Heart left ventricle (tissue), 16 donors: ENCODE measurements around the gene SMKR1. TPM values are rescaled to one million over a fixed set of nuclear protein-coding genes. Genes with fewer than 3 reads are reported as not detected.
A peak's percentile ranks its signal among the peaks of the same experiment; 100 is the strongest.

Source experiments
- ATAC-seq, 4 donors: fragments of 200-7000 bp; cut with Tn5 transposase; one replicate each; pipeline ENCODE4 v1.9.1; 2020 to 2022; ENCODE audit warnings: moderate library complexity in 4 of 4, mild to moderate bottlenecking in 3 of 4, moderate number of reproducible peaks in 1 of 4
- DNase-seq, 5 donors: peaks; one replicate each; pipeline ENCODE4 v3.0.0-alpha.2; 2020
- H3K27ac ChIP-seq, 12 donors: fragments of 200-600 bp; sonication (generic) in 4 of 12; one replicate each; pipeline versions ENCODE4 v1.5.0 to v1.8.0; 2016 to 2022; ENCODE audit warnings: mild to moderate bottlenecking in 2 of 12
- H3K27me3 ChIP-seq, 9 donors: fragments of 200-600 bp; sonication (generic) in 2 of 9; one replicate each; pipeline versions ENCODE4 v1.5.1 to v1.8.0; 2016 to 2022; ENCODE audit warnings: mild to moderate bottlenecking in 3 of 9
- H3K36me3 ChIP-seq, 9 donors: fragments of 200-600 bp; sonication (generic) in 2 of 9; one replicate each; pipeline versions ENCODE4 v1.5.0 to v1.8.0; 2018 to 2022; ENCODE audit warnings: mild to moderate bottlenecking in 2 of 9
- H3K4me1 ChIP-seq, 12 donors: fragments of 200-600 bp; sonication (generic) in 4 of 12; one replicate each; pipeline versions ENCODE4 v1.5.0 to v1.8.0; 2016 to 2022; ENCODE audit warnings: mild to moderate bottlenecking in 3 of 12
- H3K4me3 ChIP-seq, 12 donors: fragments of 200-600 bp; sonication (generic) in 4 of 12; one replicate each; pipeline versions ENCODE4 v1.5.0 to v1.8.0; 2017 to 2022; ENCODE audit warnings: mild to moderate bottlenecking in 9 of 12, moderate library complexity in 4 of 12
- H3K9me3 ChIP-seq, 12 donors: fragments of 200-600 bp; sonication (generic) in 4 of 12; one replicate each; pipeline versions ENCODE4 v1.5.0 to v1.8.0; 2016 to 2022; ENCODE audit warnings: mild to moderate bottlenecking in 1 of 12
- CTCF ChIP-seq, 12 donors: fragments of 200-600 bp; sonication (generic) in 4 of 12; IDR thresholded peaks; one replicate each; pipeline versions ENCODE4 v1.5.0 to v1.8.0; 2018 to 2022; ENCODE audit warnings: antibody characterized with exemption in 12 of 12, mild to moderate bottlenecking in 5 of 12
- POLR2A ChIP-seq, 2 donors: fragments of 450-650 bp; IDR thresholded peaks; one replicate each; pipeline ENCODE4 v1.6.1; 2017; ENCODE audit warnings: antibody characterized with exemption in 2 of 2, mild to moderate bottlenecking in 2 of 2, moderate library complexity in 2 of 2
- WGBS, 4 donors: extraction: QIAGEN DNeasy Blood & Tissue Kit in 2 of 4; methylation state at CpG; one replicate each; pipeline versions ENCODE4 v1.1.5 to v1.1.7; 2013 to 2018; 5-methylcytosine and 5-hydroxymethylcytosine counted together
- intact Hi-C, 10 donors: fragments of 100-400 bp; cut with DNase I; formaldehyde crosslinking; loops; one replicate each; pipeline versions ENCODE4 v1.11.1 to v1.14.2; 2022
- long read RNA-seq, 3 donors: library from polyadenylated mRNA; unstranded; transcript quantifications; one replicate each; pipeline ENCODE4 v2.0.0, GENCODE V29; 2020 to 2021
- polyA plus RNA-seq, 2 donors: library from polyadenylated mRNA; stranded (reverse); fragments of 200-250 nt; gene quantifications; one replicate each; pipeline ENCODE4 v1.2.3, GENCODE V29; 2013
- total RNA-seq, 9 donors: library from RNA; depleted of rRNA in 2 of 9; stranded (reverse); fragments of >200 nt in 2 of 9; fragmentation: NEBNext Ultra II Directional in 3 of 9; extraction: Animal tissue kit (Norgen Biotek cat#: 25700) in 3 of 9; gene quantifications; one replicate each; pipeline versions ENCODE4 v1.1.0 to v1.2.4, GENCODE V29; 2016 to 2023
- donor health status: ischemic (EF 13 %, LVEDD 7.1; RV severe dilation, severe dysfunction).
- donor health status: healthy with polysubstance abuse.
- donor health status: DM: no; HTN: yes; CAD: no.
- donor health status: DM: no; HTN: no; CAD: no.
- donor health status: ischemic (EF 25% LVEDD 6.9; RV normal size, moderate dysfunction).
- donor health status: ischemic (EF 25% LVEDD 5.7; RV mildly dilated, moderate dysfunction).
- donor health status: healthy.
- donor health status: DM: yes; HTN: yes; CAD: no.
- donor health status: ischemic (EF 35%, LVEDD 5.7; RV mildly dilated, moderate dysfunction).
- donor health status: nonischemic (EF 11% LVEDD 7.7; RV severe dilation, severe dysfunction).
- donor health status: DM: yes; HTN: yes; CAD: no.
- donor health status: PGD.
- donor health status: ischemic (EF 29% LVEDD 5.4; RV normal size, mild dysfunction).
- donor health status: nonischemic (EF 23%, LVEDD 6.1; RV moderate dilation, normal function).

SMKR1 gene
- under 1 TPM in 1 of 9 donors, not detected in 8; 0.25 TPM for total RNA-seq
- under 1 TPM in 1 of 2 donors, not detected in 1; 0.29 TPM for polyA plus RNA-seq
- long read RNA-seq, donor 1 = 0 reads
- long read RNA-seq, donor 2 = 0 reads
- long read RNA-seq, donor 3 = 0 reads

GRCh38 chr7:129501760-129502707 lies at the start of gene SMKR1:
TSS of gene SMKR1 (plus strand) at chr7:129502531. CDS start at chr7:129502825, 294 bp downstream.
- Histone ChIP-seq H3K4me3 (peak within 1 kb of the TSS; percentile 33 to 69 (median 54)), H3K4me1 (peaks cover 0 to 16% (median 7%) of the 10 kb centered on the region in 12 donors), H3K9me3 (no peaks in the 10 kb centered on the region), H3K27me3 (peaks cover 0 to 17% (median 0%) of the 10 kb centered on the region in 9 donors), H3K36me3 (no peaks in the 10 kb centered on the region), H3K27ac (no peak within 1 kb of the TSS)
- DNase-seq = peak; percentile 51 to 92 (median 62)
- ATAC-seq = peak; percentile 64 to 91 (median 90)
- intact Hi-C loops = loop anchor here in 3 of 10 donors (5.0 to 10.0 kb wide), 3 partner anchors 140 to 503 kb away; no protein-coding TSS in a partner anchor
- TF ChIP-seq CTCF (IDR thresholded peaks at IDR 0.05) (no peak), POLR2A (IDR thresholded peaks at IDR 0.05) (no peak)
- 7 to 23% (median 10%) methylated on average over 34 to 89 of the region's 89 CpGs for WGBS, 4 donors

- TF ChIP-seq POLR2A (IDR thresholded peaks at IDR 0.05) (no peak), CTCF (IDR thresholded peaks at IDR 0.05) (no peak)
- intact Hi-C loops = no loop called here
- no peak for DNase-seq
- ATAC-seq = no peak
- H3K4me3 ChIP-seq = no peak overlapping the region
- 92 to 97% (median 95%) methylated on average over 2 of the region's 2 CpGs for WGBS, 4 donors
- peaks cover 0 to 18% (median 0%) of the 10 kb centered on the region in 12 donors for H3K4me1 ChIP-seq
- peak overlapping the region in 2 of 12 donors; percentile 32 to 55 for H3K27ac ChIP-seq
- peaks cover 0 to 19% (median 4%) of the 10 kb centered on the region in 12 donors for H3K9me3 ChIP-seq
- H3K27me3 ChIP-seq = no peaks in the 10 kb centered on the region
- peaks cover 0 to 38% (median 4%) of the 10 kb centered on the region in 9 donors for H3K36me3 ChIP-seq
These were observed 49.6 kb upstream of the SMKR1 start for GRCh38 chr7:129452589-129453231.

GRCh38 chr7:129453510-129454248 lies 48.7 kb upstream of the SMKR1 start:
- Histone ChIP-seq H3K27me3 (no peaks in the 10 kb centered on the region), H3K4me3 (no peak overlapping the region), H3K4me1 (peaks cover 0 to 18% (median 0%) of the 10 kb centered on the region in 12 donors), H3K27ac (peak overlapping the region in 9 of 12 donors; percentile 14 to 59 (median 35)), H3K9me3 (peaks cover 0 to 13% (median 2%) of the 10 kb centered on the region in 12 donors), H3K36me3 (peaks cover 0 to 43% (median 5%) of the 10 kb centered on the region in 9 donors)
- intact Hi-C loops = no loop called here
- DNase-seq (peak in 1 of 5 donors; percentile 48), ATAC-seq (peak; percentile 37 to 88 (median 81))
- TF ChIP-seq CTCF (IDR thresholded peaks at IDR 0.05) = no peak
- no peak for TF ChIP-seq POLR2A (IDR thresholded peaks at IDR 0.05)
- 38 to 62% (median 48%) methylated on average over 1 of the region's 1 CpG for WGBS, 4 donors
